ENCODE results near the gene LCE3D. TPM values are rescaled to one million over a fixed set of nuclear protein-coding genes. Genes with fewer than 3 reads are reported as not detected.

LCE3D gene
- total and polyA plus RNA-seq, 2 of the 4 experiments (the other 2 are of a cell fraction): not detected

GRCh38 chr1:152622803-152623202 lies 42.5 kb upstream of the LCE3D start, which contains the start of gene LCE3A:
LCE3A (minus strand) TSS chr1:152623103; CDS start chr1:152623103, 0 bp downstream.
- H3K79me1 ChIP-seq (ENCODE audit: low read depth in 1 of 2, low read length in 2 of 2): no peaks in the 10 kb centered on the region
- H3K14ac ChIP-seq (replicated peaks; ENCODE audit: low read depth, low read length): no peak within 1 kb of the TSS
- no peak within 1 kb of the TSS for H3K4me3 ChIP-seq (ENCODE audit: insufficient read depth, low read depth, low read length)
- in situ Hi-C loops (cut with MboI; ENCODE audit: low sequenced_read_pairs) (loop anchor here (10.0 kb wide), 1 partner anchor 48 kb away; no protein-coding TSS in a partner anchor), dilution Hi-C loops (cut with HindIII; ENCODE audit: low sequenced_read_pairs, unreplicated experiment) (no loop called here), intact Hi-C loops (cut with micrococcal nuclease) (no loop called here)
- no peak within 1 kb of the TSS for H2BK120ac ChIP-seq (ENCODE audit: low read depth, low read length)
- DNase-seq (peak; percentile 0), ATAC-seq (ENCODE audit: low read depth) (no peak)
- H3K4me1 ChIP-seq (ENCODE audit: control insufficient read depth, insufficient read depth, low read length): no peaks in the 10 kb centered on the region
- H3K27ac ChIP-seq (ENCODE audit: insufficient read depth, low read length): no peak within 1 kb of the TSS
- no peak within 1 kb of the TSS for H3K56ac ChIP-seq (ENCODE audit: extremely low read depth, insufficient read depth, low read length)
- H3K4me2 ChIP-seq (ENCODE audit: low read depth, low read length): no peak within 1 kb of the TSS
- no peaks in the 10 kb centered on the region for H3K27me3 ChIP-seq (ENCODE audit: control insufficient read depth, insufficient read depth, low read length)
- H3K9me3 ChIP-seq (ENCODE audit: control insufficient read depth, insufficient read depth, low read length): peaks cover 3% of the 10 kb centered on the region
- no peak within 1 kb of the TSS for H3K18ac ChIP-seq (ENCODE audit: low read depth, low read length)
- H4K20me1 ChIP-seq (ENCODE audit: insufficient read depth, low read length): no peaks in the 10 kb centered on the region
- no peak within 1 kb of the TSS for H4K5ac ChIP-seq (ENCODE audit: low read depth, low read length)
- no peak for TF ChIP-seq RAD21 (IDR thresholded peaks at IDR 0.05; ENCODE audit: low read length)
- ChIA-PET POLR2A (ENCODE audit: unreplicated experiment) (no interaction called here), CTCF (no interaction called here)
- H3K9me1 ChIP-seq (ENCODE audit: insufficient read depth, low read length): no peaks in the 10 kb centered on the region
- H3K9ac ChIP-seq (ENCODE audit: low read depth, low read length): no peak within 1 kb of the TSS
- no TSS peak for BruUV-seq (replicated peaks)
- no peak within 1 kb of the TSS for H4K8ac ChIP-seq (ENCODE audit: low read depth in 2 of 2, low read length in 2 of 2)
- H3K36me3 ChIP-seq (ENCODE audit: control insufficient read depth, insufficient read depth, low read length): no peaks in the 10 kb centered on the region
- no peak within 1 kb of the TSS for H4K91ac ChIP-seq (ENCODE audit: insufficient read depth, low read depth, low read length)
- no peak within 1 kb of the TSS for H2AK9ac ChIP-seq (replicated peaks; ENCODE audit: low read depth, low read length, poor library complexity)
- H2BK15ac ChIP-seq (ENCODE audit: low read depth, low read length): no peak within 1 kb of the TSS
- no peak within 1 kb of the TSS for H2AFZ ChIP-seq (replicated peaks; ENCODE audit: low read length, poor library complexity)
- WGBS, 2 experiments (ENCODE audit: extremely low coverage in 2 of 2, insufficient read length in 1 of 2): 68% methylated on average over 6 of the region's 10 CpGs; no CpG with 5 or more reads in 1 of the 2 experiments
- no peak within 1 kb of the TSS for H3K4ac ChIP-seq (ENCODE audit: low read depth, low read length)
- no peak within 1 kb of the TSS for H3K23ac ChIP-seq (ENCODE audit: low read depth, low read length)
- no peak within 1 kb of the TSS for H2BK5ac ChIP-seq (ENCODE audit: low read depth, low read length, poor library complexity, severe bottlenecking)
- H2AK5ac ChIP-seq (ENCODE audit: low read depth, low read length): no peak within 1 kb of the TSS
- no peak within 1 kb of the TSS for H2BK20ac ChIP-seq (ENCODE audit: low read depth, low read length)
